ENCODE results near the gene MEIS3.
"Not testable (repeated sequence)": the region's sequence is repeated elsewhere in the genome, so short reads cannot be mapped to it uniquely, and the experiment has no call there.

MEIS3 gene

GRCh38 chr19:47370045-47370611 is 49.2 kb downstream of the MEIS3 start:
- no peak overlapping the region for H3K56ac ChIP-seq (ENCODE audit: low read length)
- no peaks in the 10 kb centered on the region for H3K27me3 ChIP-seq (ENCODE audit: insufficient read depth, low read length, poor library complexity)
- no peak overlapping the region for H4K5ac ChIP-seq (ENCODE audit: low read length)
- H3K4me2 ChIP-seq (ENCODE audit: low read length), result no peak overlapping the region
- WGBS (ENCODE audit: extremely low coverage, insufficient coverage, low lambda C conversion rate), result no CpG with 5 or more reads among the region's 10 CpGs
- no peak overlapping the region for H2BK120ac ChIP-seq (ENCODE audit: low read depth, low read length)
- no peak overlapping the region for H2AK5ac ChIP-seq (ENCODE audit: low read length)
- H3K79me1 ChIP-seq (ENCODE audit: low read length), result no peaks in the 10 kb centered on the region
- H3K36me3 ChIP-seq (ENCODE audit: control insufficient read depth, insufficient read depth, low read length), result peaks cover 8% of the 10 kb centered on the region
- H2BK5ac ChIP-seq (ENCODE audit: low read length), result no peak overlapping the region
- no peaks in the 10 kb centered on the region for H3K79me2 ChIP-seq (ENCODE audit: control insufficient read depth, insufficient read depth, low read length)
- H3K27ac ChIP-seq (ENCODE audit: low read depth, low read length), result no peak overlapping the region
- H3K18ac ChIP-seq (ENCODE audit: low read length), result no peak overlapping the region
- no peak overlapping the region for H3K23ac ChIP-seq (ENCODE audit: low read length)
- H2BK15ac ChIP-seq (replicated peaks; ENCODE audit: low read depth), result no peak overlapping the region
- no peak overlapping the region for H4K8ac ChIP-seq (ENCODE audit: low read depth, low read length)
- no peak for DNase-seq
- H3K4me3 ChIP-seq (ENCODE audit: low read length), result no peak overlapping the region
- H3K9ac ChIP-seq (ENCODE audit: low read length), result no peak overlapping the region
- H3K4me1 ChIP-seq (ENCODE audit: control insufficient read depth, low read depth, low read length), result no peaks in the 10 kb centered on the region
- no peak overlapping the region for H3K4ac ChIP-seq (ENCODE audit: low read depth, low read length)

GRCh38 chr19:47365455-47365854 is 53.9 kb downstream of the MEIS3 start:
- not testable (repeated sequence) for H3K79me1 ChIP-seq (ENCODE audit: low read length)
- peaks cover 16% of the 10 kb centered on the region for H3K36me3 ChIP-seq (ENCODE audit: control insufficient read depth, insufficient read depth, low read length)

GRCh38 chr19:47363758-47364531 is 55.4 kb downstream of the MEIS3 start:
- no peaks in the 10 kb centered on the region for H3K27me3 ChIP-seq (ENCODE audit: insufficient read depth, low read length, poor library complexity)
- no peak overlapping the region for H3K4me2 ChIP-seq (ENCODE audit: low read length)
- no peak overlapping the region for H2BK120ac ChIP-seq (ENCODE audit: low read depth, low read length)
- peaks cover 18% of the 10 kb centered on the region for H3K36me3 ChIP-seq (ENCODE audit: control insufficient read depth, insufficient read depth, low read length)
- no CpG with 5 or more reads among the region's 13 CpGs for WGBS (ENCODE audit: extremely low coverage, insufficient coverage, low lambda C conversion rate)
- H3K4ac ChIP-seq (ENCODE audit: low read depth, low read length), result no peak overlapping the region
- no peak overlapping the region for H4K8ac ChIP-seq (ENCODE audit: low read depth, low read length)
- H3K79me2 ChIP-seq (ENCODE audit: control insufficient read depth, insufficient read depth, low read length), result no peaks in the 10 kb centered on the region
- no peak overlapping the region for H3K56ac ChIP-seq (ENCODE audit: low read length)
- no peaks in the 10 kb centered on the region for H3K79me1 ChIP-seq (ENCODE audit: low read length)
- no peak overlapping the region for H3K27ac ChIP-seq (ENCODE audit: low read depth, low read length)
- no peak overlapping the region for H3K9ac ChIP-seq (ENCODE audit: low read length)
- H2BK15ac ChIP-seq (replicated peaks; ENCODE audit: low read depth), result no peak overlapping the region
- no peaks in the 10 kb centered on the region for H3K4me1 ChIP-seq (ENCODE audit: control insufficient read depth, low read depth, low read length)
- H3K4me3 ChIP-seq (ENCODE audit: low read length), result no peak overlapping the region
- H4K5ac ChIP-seq (ENCODE audit: low read length), result no peak overlapping the region
- peak; percentile 61 for DNase-seq
- no peak overlapping the region for H3K23ac ChIP-seq (ENCODE audit: low read length)
- H3K18ac ChIP-seq (ENCODE audit: low read length), result no peak overlapping the region
- no peak overlapping the region for H2AK5ac ChIP-seq (ENCODE audit: low read length)
- no peak overlapping the region for H2BK5ac ChIP-seq (ENCODE audit: low read length)

More at GRCh38 chr19:47365455-47365854, 53.9 kb downstream of the MEIS3 start:
- not testable (repeated sequence) for H3K9ac ChIP-seq (ENCODE audit: low read length); H3K18ac ChIP-seq (ENCODE audit: low read length); H3K4me2 ChIP-seq (ENCODE audit: low read length); H2BK120ac ChIP-seq (ENCODE audit: low read depth, low read length); H2AK5ac ChIP-seq (ENCODE audit: low read length); H3K27me3 ChIP-seq (ENCODE audit: insufficient read depth, low read length, poor library complexity); H3K27ac ChIP-seq (ENCODE audit: low read depth, low read length); H3K4ac ChIP-seq (ENCODE audit: low read depth, low read length); H2BK15ac ChIP-seq (replicated peaks; ENCODE audit: low read depth); H3K4me3 ChIP-seq (ENCODE audit: low read length); H3K4me1 ChIP-seq (ENCODE audit: control insufficient read depth, low read depth, low read length); H3K23ac ChIP-seq (ENCODE audit: low read length); H3K56ac ChIP-seq (ENCODE audit: low read length); H3K79me2 ChIP-seq (ENCODE audit: control insufficient read depth, insufficient read depth, low read length); H2BK5ac ChIP-seq (ENCODE audit: low read length); DNase-seq; H4K8ac ChIP-seq (ENCODE audit: low read depth, low read length); H4K5ac ChIP-seq (ENCODE audit: low read length)
- no CpG with 5 or more reads among the region's 10 CpGs for WGBS (ENCODE audit: extremely low coverage, insufficient coverage, low lambda C conversion rate)

- H3K9ac ChIP-seq (ENCODE audit: low read length), result no peak overlapping the region
- H2BK120ac ChIP-seq (ENCODE audit: low read depth, low read length), result no peak overlapping the region
- no peaks in the 10 kb centered on the region for H3K4me1 ChIP-seq (ENCODE audit: control insufficient read depth, low read depth, low read length)
- WGBS (ENCODE audit: extremely low coverage, insufficient coverage, low lambda C conversion rate), result no CpG with 5 or more reads among the region's 21 CpGs
- no peak overlapping the region for H3K18ac ChIP-seq (ENCODE audit: low read length)
- peaks cover 25% of the 10 kb centered on the region for H3K36me3 ChIP-seq (ENCODE audit: control insufficient read depth, insufficient read depth, low read length)
- no peak overlapping the region for H3K23ac ChIP-seq (ENCODE audit: low read length)
- no peak overlapping the region for H4K5ac ChIP-seq (ENCODE audit: low read length)
- no peak overlapping the region for H3K56ac ChIP-seq (ENCODE audit: low read length)
- no peak overlapping the region for H2BK5ac ChIP-seq (ENCODE audit: low read length)
- no peak overlapping the region for H2BK15ac ChIP-seq (replicated peaks; ENCODE audit: low read depth)
- H3K4ac ChIP-seq (ENCODE audit: low read depth, low read length), result no peak overlapping the region
- no peak overlapping the region for H2AK5ac ChIP-seq (ENCODE audit: low read length)
- H3K4me3 ChIP-seq (ENCODE audit: low read length), result no peak overlapping the region
- H4K8ac ChIP-seq (ENCODE audit: low read depth, low read length), result no peak overlapping the region
- no peak overlapping the region for H3K27ac ChIP-seq (ENCODE audit: low read depth, low read length)
- H3K79me2 ChIP-seq (ENCODE audit: control insufficient read depth, insufficient read depth, low read length), result no peaks in the 10 kb centered on the region
- no peak overlapping the region for H3K4me2 ChIP-seq (ENCODE audit: low read length)
- DNase-seq, result no peak
- peaks cover under 1% of the 10 kb centered on the region for H3K79me1 ChIP-seq (ENCODE audit: low read length)
- H3K27me3 ChIP-seq (ENCODE audit: insufficient read depth, low read length, poor library complexity), result no peaks in the 10 kb centered on the region
These were observed 57.0 kb downstream of the MEIS3 start for GRCh38 chr19:47362321-47362720.

GRCh38 chr19:47358936-47359335 is 60.4 kb downstream of the MEIS3 start:
- WGBS (ENCODE audit: extremely low coverage, insufficient coverage, low lambda C conversion rate), result no CpG with 5 or more reads among the region's 6 CpGs
- Histone ChIP-seq H3K27ac (ENCODE audit: low read depth, low read length) (no peak overlapping the region), H3K36me3 (ENCODE audit: control insufficient read depth, insufficient read depth, low read length) (peaks cover 19% of the 10 kb centered on the region)

More at GRCh38 chr19:47358936-47359335, 60.4 kb downstream of the MEIS3 start:
- H4K5ac ChIP-seq (ENCODE audit: low read length), result no peak overlapping the region
- no peak overlapping the region for H3K18ac ChIP-seq (ENCODE audit: low read length)
- DNase-seq, result no peak
- no peaks in the 10 kb centered on the region for H3K4me1 ChIP-seq (ENCODE audit: control insufficient read depth, low read depth, low read length)
- no peak overlapping the region for H2BK5ac ChIP-seq (ENCODE audit: low read length)
- H3K79me2 ChIP-seq (ENCODE audit: control insufficient read depth, insufficient read depth, low read length), result peaks cover 2% of the 10 kb centered on the region
- H2AK5ac ChIP-seq (ENCODE audit: low read length), result no peak overlapping the region
- no peak overlapping the region for H3K56ac ChIP-seq (ENCODE audit: low read length)
- no peak overlapping the region for H4K8ac ChIP-seq (ENCODE audit: low read depth, low read length)
- no peak overlapping the region for H2BK120ac ChIP-seq (ENCODE audit: low read depth, low read length)
- no peak overlapping the region for H3K4me3 ChIP-seq (ENCODE audit: low read length)
- H3K9ac ChIP-seq (ENCODE audit: low read length), result no peak overlapping the region
- no peak overlapping the region for H2BK15ac ChIP-seq (replicated peaks; ENCODE audit: low read depth)
- H3K23ac ChIP-seq (ENCODE audit: low read length), result no peak overlapping the region
- no peak overlapping the region for H3K4me2 ChIP-seq (ENCODE audit: low read length)
- H3K4ac ChIP-seq (ENCODE audit: low read depth, low read length), result no peak overlapping the region
- no peaks in the 10 kb centered on the region for H3K27me3 ChIP-seq (ENCODE audit: insufficient read depth, low read length, poor library complexity)
- peaks cover 4% of the 10 kb centered on the region for H3K79me1 ChIP-seq (ENCODE audit: low read length)

Data from mesendoderm (in vitro differentiated cells).